ENCODE data around the gene PPP1R26. TPM values are rescaled to one million over a fixed set of nuclear protein-coding genes. Genes with fewer than 3 reads are reported as not detected.

The PPP1R26 gene
- total and polyA plus RNA-seq, 2 of the 8 experiments (the other 6 are each of a cell fraction or from before 2014, with no cell fraction given): 9.8 to 32.7 TPM

DNA sequence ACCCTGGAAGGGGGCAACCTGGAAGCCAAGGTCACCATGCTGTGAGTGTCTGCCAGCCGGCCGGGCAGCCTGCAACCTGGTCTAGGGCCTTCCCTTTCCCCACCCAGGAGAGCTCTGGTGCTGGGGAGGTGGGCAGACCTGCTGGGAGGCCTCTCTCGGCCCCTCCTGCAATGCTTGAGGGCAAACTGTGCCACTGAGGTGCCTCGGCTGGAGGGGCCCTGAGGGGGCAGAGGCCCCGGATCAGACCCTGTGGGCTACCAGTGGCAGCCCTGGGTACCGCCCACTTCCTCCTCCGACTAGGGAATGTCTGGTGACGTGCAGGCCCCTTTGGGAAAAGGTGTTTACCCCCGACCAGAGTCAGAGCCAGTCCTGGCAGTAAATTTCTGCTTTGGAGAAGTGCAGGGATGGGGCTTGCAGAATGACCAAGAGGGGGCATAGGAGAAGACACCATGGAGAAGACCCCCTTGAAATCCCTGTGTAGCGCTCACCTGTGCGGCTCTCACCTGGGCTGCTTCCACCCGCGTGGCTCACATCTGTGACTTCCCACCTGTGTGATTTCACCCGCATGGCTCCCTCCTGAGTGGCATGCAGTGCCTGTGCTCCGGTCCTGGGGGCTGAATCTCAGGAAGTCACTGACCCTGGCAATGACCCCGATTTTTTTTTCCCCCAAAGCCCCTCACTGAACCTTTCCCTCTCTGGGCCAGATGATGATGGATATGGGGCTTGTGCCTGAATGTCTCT lies 42.7 kb downstream of the PPP1R26 start:
- Histone ChIP-seq H2BK5ac (ENCODE audit: low read depth, low read length) (no peak overlapping the region), H3K14ac (ENCODE audit: insufficient read length) (no peak overlapping the region), H3K56ac (replicated peaks; ENCODE audit: insufficient read length, low read depth, low read length) (no peak overlapping the region), H3K18ac (ENCODE audit: extremely low read depth, low read length) (no peak overlapping the region), H3K9ac (replicated peaks in 1 of 4; ENCODE audit: extremely low read depth in 1 of 4, low read depth in 3 of 4, low read length in 3 of 4) (no peak overlapping the region), H2BK12ac (ENCODE audit: low read depth, low read length) (no peak overlapping the region), H3K79me1 (ENCODE audit: low read depth, low read length) (no peaks in the 10 kb centered on the region), H3K23me2 (ENCODE audit: low read depth, low read length) (no peaks in the 10 kb centered on the region; the same call in 1 of the 2 replicates), H2BK15ac (ENCODE audit: low read length) (no peak overlapping the region), H3K4me2 (ENCODE audit: insufficient read depth in 1 of 2, low read depth in 2 of 2, low read length in 2 of 2) (no peak overlapping the region), H4K5ac (ENCODE audit: insufficient read length, low read depth, low read length) (no peak overlapping the region), H3K4ac (replicated peaks; ENCODE audit: insufficient read length, low read depth, low read length) (no peak overlapping the region), H3K27ac (ENCODE audit: low read depth, low read length) (no peak overlapping the region), H2AK5ac (ENCODE audit: low read depth, low read length) (no peak overlapping the region), H3K9me3 (ENCODE audit: insufficient read depth in 2 of 2, low read depth in 1 of 2, low read length in 1 of 2) (no peaks in the 10 kb centered on the region), H3K27me3 (replicated peaks in 1 of 4; ENCODE audit: control insufficient read depth in 3 of 4, extremely low read depth in 1 of 4, insufficient read depth in 3 of 4, low read length in 3 of 4) (no peaks in the 10 kb centered on the region), H4K91ac (replicated peaks; ENCODE audit: insufficient read length, low read length) (no peak overlapping the region), H3K36me3 (ENCODE audit: control insufficient read depth in 2 of 4, insufficient read depth in 4 of 4, low read length in 3 of 4) (no peaks in the 10 kb centered on the region), H4K8ac (ENCODE audit: extremely low read depth, insufficient read depth, low read length) (no peak overlapping the region), H2BK120ac (replicated peaks; ENCODE audit: low read depth, low read length) (no peak overlapping the region), H2AFZ (ENCODE audit: low read length) (no peak overlapping the region; the same call in 1 of the 2 replicates), H2BK20ac (ENCODE audit: low read length) (no peak overlapping the region), H3K79me2 (ENCODE audit: control insufficient read depth in 1 of 2, insufficient read depth in 2 of 2, low read length in 2 of 2) (no peaks in the 10 kb centered on the region), H4K20me1 (replicated peaks in 1 of 2; ENCODE audit: control insufficient read depth in 1 of 2, insufficient read depth in 2 of 2, low read length in 2 of 2) (no peaks in the 10 kb centered on the region), H3K4me3 (ENCODE audit: extremely low read depth in 1 of 4, insufficient read depth in 2 of 4, low read depth in 3 of 4, low read length in 4 of 4) (no peak overlapping the region), H3K4me1 (replicated peaks in 1 of 4; ENCODE audit: control insufficient read depth in 3 of 4, insufficient read depth in 4 of 4, low read length in 3 of 4) (peaks cover 0 to 12% (median 6%) of the 10 kb centered on the region in 4 experiments; a peak in 5 of 7 replicates), H3K23ac (ENCODE audit: insufficient read length) (no peak overlapping the region)
- peak in 1 of 2 experiments; percentile 50 for DNase-seq (ENCODE audit: low read depth in 1 of 2, low spot score in 2 of 2)
- ChIA-PET POLR2A (ENCODE audit: partially characterized antibody) (no interaction called here), CTCF (ENCODE audit: partially characterized antibody) (interaction anchor here (1.0 to 3.0 kb wide), 2 partner anchors 9 to 17 kb away, joined by 7 to 14 read pairs; no protein-coding TSS in a partner anchor)
- 82% methylated on average over 14 of the region's 16 CpGs; no CpG with 5 or more reads in 1 of the 2 experiments for whole genome bisulfite sequencing, 2 experiments (ENCODE audit: extremely low coverage in 1 of 2, insufficient coverage in 1 of 2, insufficient read length in 1 of 2, insufficient replicate concordance in 2 of 2, low coverage in 1 of 2, low lambda C conversion rate in 2 of 2, missing lambda C conversion rate in 1 of 2)
- no peak for FAIRE-seq
- no peak for TF ChIP-seq BRCA1 (IDR thresholded peaks at IDR 0.05; ENCODE audit: low read depth, low read length)
- no peak for TF ChIP-seq RAD21 (IDR thresholded peaks at IDR 0.05 in 1 of 2, conservative IDR thresholded peaks at IDR 0.05 in 1 of 2; ENCODE audit: low read depth in 2 of 2, low read length in 2 of 2)
- TF ChIP-seq ZNF274 (IDR thresholded peaks at IDR 0.05; ENCODE audit: borderline replicate concordance, extremely low read depth, low read length): no peak
- TF ChIP-seq MAFK (IDR thresholded peaks at IDR 0.05; ENCODE audit: low read depth, low read length): no peak
- TF ChIP-seq, protein P1, sequence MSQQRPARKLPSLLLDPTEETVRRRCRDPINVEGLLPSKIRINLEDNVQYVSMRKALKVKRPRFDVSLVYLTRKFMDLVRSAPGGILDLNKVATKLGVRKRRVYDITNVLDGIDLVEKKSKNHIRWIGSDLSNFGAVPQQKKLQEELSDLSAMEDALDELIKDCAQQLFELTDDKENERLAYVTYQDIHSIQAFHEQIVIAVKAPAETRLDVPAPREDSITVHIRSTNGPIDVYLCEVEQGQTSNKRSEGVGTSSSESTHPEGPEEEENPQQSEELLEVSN (IDR thresholded peaks at IDR 0.05): no peak
- TF ChIP-seq, protein P2, sequence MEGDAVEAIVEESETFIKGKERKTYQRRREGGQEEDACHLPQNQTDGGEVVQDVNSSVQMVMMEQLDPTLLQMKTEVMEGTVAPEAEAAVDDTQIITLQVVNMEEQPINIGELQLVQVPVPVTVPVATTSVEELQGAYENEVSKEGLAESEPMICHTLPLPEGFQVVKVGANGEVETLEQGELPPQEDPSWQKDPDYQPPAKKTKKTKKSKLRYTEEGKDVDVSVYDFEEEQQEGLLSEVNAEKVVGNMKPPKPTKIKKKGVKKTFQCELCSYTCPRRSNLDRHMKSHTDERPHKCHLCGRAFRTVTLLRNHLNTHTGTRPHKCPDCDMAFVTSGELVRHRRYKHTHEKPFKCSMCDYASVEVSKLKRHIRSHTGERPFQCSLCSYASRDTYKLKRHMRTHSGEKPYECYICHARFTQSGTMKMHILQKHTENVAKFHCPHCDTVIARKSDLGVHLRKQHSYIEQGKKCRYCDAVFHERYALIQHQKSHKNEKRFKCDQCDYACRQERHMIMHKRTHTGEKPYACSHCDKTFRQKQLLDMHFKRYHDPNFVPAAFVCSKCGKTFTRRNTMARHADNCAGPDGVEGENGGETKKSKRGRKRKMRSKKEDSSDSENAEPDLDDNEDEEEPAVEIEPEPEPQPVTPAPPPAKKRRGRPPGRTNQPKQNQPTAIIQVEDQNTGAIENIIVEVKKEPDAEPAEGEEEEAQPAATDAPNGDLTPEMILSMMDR (IDR thresholded peaks at IDR 0.05; ENCODE audit: control extremely low read depth in 1 of 3, insufficient read depth in 1 of 3, low read depth in 1 of 3, low read length in 3 of 3): no peak
- TF ChIP-seq PHF8 (conservative IDR thresholded peaks at IDR 0.05; ENCODE audit: low read depth, low read length): no peak
- no peak for TF ChIP-seq POLR2AphosphoS5 (IDR thresholded peaks at IDR 0.05; ENCODE audit: low read depth, low read length)
